ENCODE data around the gene LMNTD2. TPM values are rescaled to one million over a fixed set of nuclear protein-coding genes. Genes with fewer than 3 reads are reported as not detected.

Gene LMNTD2
- total RNA-seq, 1 donor from 2014 or later: 0.78 TPM

- peak; percentile 95 for DNase-seq (ENCODE audit: low read depth)
These were observed 8.0 kb upstream of the LMNTD2 start for GRCh38 chr11:568306-569157.

- DNase-seq (ENCODE audit: low read depth): no peak
These were observed 7.2 kb upstream of the LMNTD2 start for GRCh38 chr11:567629-568292.

- peak; percentile 26 for DNase-seq (ENCODE audit: low read depth)
These were observed 6.6 kb upstream of the LMNTD2 start for GRCh38 chr11:567011-567628.

- no peak for DNase-seq (ENCODE audit: low read depth)
These were observed 5.5 kb upstream of the LMNTD2 start for GRCh38 chr11:565921-566509.

GRCh38 chr11:563812-564578 is 3.5 kb upstream of the LMNTD2 start:
- DNase-seq (ENCODE audit: low read depth): no peak

GRCh38 chr11:563066-563811 is 2.7 kb upstream of the LMNTD2 start:
- DNase-seq (ENCODE audit: low read depth): no peak

- DNase-seq (ENCODE audit: low read depth): no peak
These were observed 1.6 kb upstream of the LMNTD2 start for GRCh38 chr11:562046-562645.

GRCh38 chr11:561148-562003 is 838 bp upstream of the LMNTD2 start:
- peak; percentile 41 for DNase-seq (ENCODE audit: low read depth)

- DNase-seq (ENCODE audit: low read depth): no peak
These were observed 730 bp downstream of the LMNTD2 start for GRCh38 chr11:559712-560304.

- DNase-seq (ENCODE audit: low read depth): no peak
These were observed 1.4 kb downstream of the LMNTD2 start for GRCh38 chr11:559020-559620.

- no peak for DNase-seq (ENCODE audit: low read depth)
These were observed 2.0 kb downstream of the LMNTD2 start for GRCh38 chr11:558503-558902.

- DNase-seq (ENCODE audit: low read depth): no peak
These were observed 3.0 kb downstream of the LMNTD2 start for GRCh38 chr11:557328-558132.

- DNase-seq (ENCODE audit: low read depth): no peak
These were observed 3.8 kb downstream of the LMNTD2 start for GRCh38 chr11:556662-557256.

GRCh38 chr11:555780-556661 is 4.5 kb downstream of the LMNTD2 start:
- no peak for DNase-seq (ENCODE audit: low read depth)

- no peak for DNase-seq (ENCODE audit: low read depth)
These were observed 5.2 kb downstream of the LMNTD2 start for GRCh38 chr11:555227-555779.

All from myocyte (in vitro differentiated cells).